ENCODE results near the gene TECPR1. TPM values are rescaled to one million over a fixed set of nuclear protein-coding genes. Genes with fewer than 3 reads are reported as not detected.
A peak's percentile ranks its signal among the peaks of the same experiment; 100 is the strongest.

The TECPR1 gene, protein sequence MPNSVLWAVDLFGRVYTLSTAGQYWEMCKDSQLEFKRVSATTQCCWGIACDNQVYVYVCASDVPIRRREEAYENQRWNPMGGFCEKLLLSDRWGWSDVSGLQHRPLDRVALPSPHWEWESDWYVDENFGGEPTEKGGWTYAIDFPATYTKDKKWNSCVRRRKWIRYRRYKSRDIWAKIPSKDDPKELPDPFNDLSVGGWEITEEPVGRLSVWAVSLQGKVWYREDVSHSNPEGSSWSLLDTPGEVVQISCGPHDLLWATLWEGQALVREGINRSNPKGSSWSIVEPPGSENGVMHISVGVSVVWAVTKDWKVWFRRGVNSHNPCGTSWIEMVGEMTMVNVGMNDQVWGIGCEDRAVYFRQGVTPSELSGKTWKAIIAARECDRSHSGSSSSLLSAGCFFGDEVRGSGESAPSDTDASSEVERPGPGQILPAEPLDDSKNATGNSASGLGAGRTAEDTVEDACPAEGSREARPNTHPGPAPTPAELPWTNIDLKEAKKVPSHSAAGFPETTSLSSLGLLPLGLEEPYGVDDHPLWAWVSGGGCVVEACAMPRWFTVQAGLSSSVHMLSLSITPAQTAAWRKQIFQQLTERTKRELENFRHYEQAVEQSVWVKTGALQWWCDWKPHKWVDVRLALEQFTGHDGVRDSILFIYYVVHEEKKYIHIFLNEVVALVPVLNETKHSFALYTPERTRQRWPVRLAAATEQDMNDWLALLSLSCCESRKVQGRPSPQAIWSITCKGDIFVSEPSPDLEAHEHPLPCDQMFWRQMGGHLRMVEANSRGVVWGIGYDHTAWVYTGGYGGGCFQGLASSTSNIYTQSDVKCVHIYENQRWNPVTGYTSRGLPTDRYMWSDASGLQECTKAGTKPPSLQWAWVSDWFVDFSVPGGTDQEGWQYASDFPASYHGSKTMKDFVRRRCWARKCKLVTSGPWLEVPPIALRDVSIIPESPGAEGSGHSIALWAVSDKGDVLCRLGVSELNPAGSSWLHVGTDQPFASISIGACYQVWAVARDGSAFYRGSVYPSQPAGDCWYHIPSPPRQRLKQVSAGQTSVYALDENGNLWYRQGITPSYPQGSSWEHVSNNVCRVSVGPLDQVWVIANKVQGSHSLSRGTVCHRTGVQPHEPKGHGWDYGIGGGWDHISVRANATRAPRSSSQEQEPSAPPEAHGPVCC
- total RNA-seq: 10 to 100 TPM; 33.8 to 74.1 (median 44.1) TPM

DNA sequence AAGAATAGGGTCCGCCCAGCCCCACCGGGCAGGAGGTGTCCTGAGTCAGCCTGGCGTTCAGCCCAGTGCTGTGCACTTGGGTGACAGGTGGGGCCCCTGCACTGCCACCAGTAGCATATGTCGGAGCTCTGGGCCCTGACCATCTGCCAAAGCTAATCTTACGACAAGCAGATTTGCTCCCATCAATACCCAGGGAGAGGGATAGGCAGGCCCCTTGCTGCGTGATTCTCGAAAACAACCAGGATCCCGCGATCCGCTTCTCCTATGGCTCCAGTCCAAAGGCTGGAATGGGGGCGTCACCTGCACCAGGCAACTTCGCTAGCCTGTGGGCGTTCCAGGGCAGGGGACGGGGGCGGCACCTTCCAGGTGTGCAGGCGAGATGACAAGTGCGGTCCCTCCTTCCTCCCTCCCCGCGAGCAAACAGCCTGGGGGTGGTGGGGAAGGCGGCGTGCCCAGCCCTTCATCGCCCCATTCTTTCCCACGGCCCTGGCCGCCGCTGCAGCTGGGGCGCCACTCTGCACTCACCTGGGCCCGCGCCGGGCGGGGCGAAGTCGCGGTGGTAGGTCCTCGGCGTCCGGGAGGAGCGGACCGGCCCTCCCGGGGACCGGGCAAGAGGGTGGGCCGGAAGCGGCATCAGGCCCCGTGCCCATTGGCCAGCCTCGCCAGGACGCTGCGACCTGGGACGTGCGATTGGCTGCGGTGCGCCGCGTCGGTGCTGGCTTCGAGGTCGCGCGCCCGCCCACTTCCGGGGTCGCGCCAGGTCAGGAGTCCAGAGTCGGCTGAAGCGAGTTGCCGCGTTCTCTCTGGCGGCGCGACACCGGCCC, at the start of gene TECPR1:
TECPR1 (minus strand) TSS at position 632 of the 824 bp plus-strand sequence. CDS start 6,086 bp downstream, outside the sequence.
- Histone ChIP-seq H3K27ac (peak within 1 kb of the TSS; percentile 84 to 94 (median 92)), H3K27me3 (no peaks in the 10 kb centered on the region), H3K36me3 (peaks cover 0 to 14% (median 0%) of the 10 kb centered on the region in 3 donors), H3K9me3 (no peaks in the 10 kb centered on the region), H3K4me1 (peaks cover 0 to 26% (median 10%) of the 10 kb centered on the region in 4 donors), H3K4me3 (peak within 1 kb of the TSS; percentile 82 to 93 (median 90))
- peak; percentile 93 to 98 (median 98) for DNase-seq
- TF ChIP-seq, protein P1, sequence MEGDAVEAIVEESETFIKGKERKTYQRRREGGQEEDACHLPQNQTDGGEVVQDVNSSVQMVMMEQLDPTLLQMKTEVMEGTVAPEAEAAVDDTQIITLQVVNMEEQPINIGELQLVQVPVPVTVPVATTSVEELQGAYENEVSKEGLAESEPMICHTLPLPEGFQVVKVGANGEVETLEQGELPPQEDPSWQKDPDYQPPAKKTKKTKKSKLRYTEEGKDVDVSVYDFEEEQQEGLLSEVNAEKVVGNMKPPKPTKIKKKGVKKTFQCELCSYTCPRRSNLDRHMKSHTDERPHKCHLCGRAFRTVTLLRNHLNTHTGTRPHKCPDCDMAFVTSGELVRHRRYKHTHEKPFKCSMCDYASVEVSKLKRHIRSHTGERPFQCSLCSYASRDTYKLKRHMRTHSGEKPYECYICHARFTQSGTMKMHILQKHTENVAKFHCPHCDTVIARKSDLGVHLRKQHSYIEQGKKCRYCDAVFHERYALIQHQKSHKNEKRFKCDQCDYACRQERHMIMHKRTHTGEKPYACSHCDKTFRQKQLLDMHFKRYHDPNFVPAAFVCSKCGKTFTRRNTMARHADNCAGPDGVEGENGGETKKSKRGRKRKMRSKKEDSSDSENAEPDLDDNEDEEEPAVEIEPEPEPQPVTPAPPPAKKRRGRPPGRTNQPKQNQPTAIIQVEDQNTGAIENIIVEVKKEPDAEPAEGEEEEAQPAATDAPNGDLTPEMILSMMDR (IDR thresholded peaks at IDR 0.05): peak in 1 of 6 experiments; percentile 23
- TF ChIP-seq POLR2A (IDR thresholded peaks at IDR 0.05): peak in 1 of 2 donors; percentile 62

DNA sequence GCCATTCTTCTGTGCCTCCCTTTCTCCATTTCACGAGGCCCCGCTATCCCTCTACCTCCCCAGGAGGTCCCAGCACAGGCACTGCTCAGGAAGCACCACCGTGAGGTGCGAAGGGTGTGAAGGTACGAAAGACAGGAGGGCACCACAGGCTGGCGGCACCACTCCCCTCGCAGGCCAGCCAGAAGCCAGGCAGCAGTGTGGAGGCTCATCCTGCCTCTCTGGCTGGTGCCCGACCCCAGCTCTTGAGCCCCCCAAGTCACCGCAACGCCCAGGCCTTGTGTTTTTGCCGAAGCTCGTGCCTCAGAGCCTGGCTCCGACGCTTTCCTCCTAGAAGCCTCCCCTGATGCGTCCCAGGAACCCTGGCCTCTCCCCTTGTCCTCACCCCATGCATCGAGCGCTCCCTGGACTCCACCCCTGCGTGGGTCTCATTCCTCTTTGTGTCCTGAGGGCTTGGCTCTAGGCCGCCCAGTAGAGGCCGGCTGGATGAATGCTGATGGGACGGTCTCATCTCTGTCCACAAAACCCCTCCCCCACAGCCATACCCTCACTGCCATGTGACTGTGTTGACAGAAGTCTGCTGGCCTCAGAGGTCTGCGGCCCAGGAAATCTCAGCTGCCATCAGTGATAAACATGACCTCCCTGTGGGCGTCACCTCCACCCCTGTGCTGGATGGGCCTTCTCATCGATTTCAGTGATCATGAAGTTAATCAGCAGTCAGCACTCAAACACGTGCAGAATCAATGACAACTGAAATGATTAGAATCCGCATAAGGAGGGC, 48.8 kb upstream of the TECPR1 start:
- no peak overlapping the region for H3K27ac ChIP-seq
- no peaks in the 10 kb centered on the region for H3K27me3 ChIP-seq
- peaks cover 0 to 35% (median 0%) of the 10 kb centered on the region in 3 donors for H3K36me3 ChIP-seq
- DNase-seq: no peak
- H3K4me3 ChIP-seq: no peak overlapping the region
- TF ChIP-seq, protein P1 (IDR thresholded peaks at IDR 0.05): no peak
- no peak for TF ChIP-seq POLR2A (IDR thresholded peaks at IDR 0.05)
- no peaks in the 10 kb centered on the region for H3K9me3 ChIP-seq
- no peaks in the 10 kb centered on the region for H3K4me1 ChIP-seq

DNA sequence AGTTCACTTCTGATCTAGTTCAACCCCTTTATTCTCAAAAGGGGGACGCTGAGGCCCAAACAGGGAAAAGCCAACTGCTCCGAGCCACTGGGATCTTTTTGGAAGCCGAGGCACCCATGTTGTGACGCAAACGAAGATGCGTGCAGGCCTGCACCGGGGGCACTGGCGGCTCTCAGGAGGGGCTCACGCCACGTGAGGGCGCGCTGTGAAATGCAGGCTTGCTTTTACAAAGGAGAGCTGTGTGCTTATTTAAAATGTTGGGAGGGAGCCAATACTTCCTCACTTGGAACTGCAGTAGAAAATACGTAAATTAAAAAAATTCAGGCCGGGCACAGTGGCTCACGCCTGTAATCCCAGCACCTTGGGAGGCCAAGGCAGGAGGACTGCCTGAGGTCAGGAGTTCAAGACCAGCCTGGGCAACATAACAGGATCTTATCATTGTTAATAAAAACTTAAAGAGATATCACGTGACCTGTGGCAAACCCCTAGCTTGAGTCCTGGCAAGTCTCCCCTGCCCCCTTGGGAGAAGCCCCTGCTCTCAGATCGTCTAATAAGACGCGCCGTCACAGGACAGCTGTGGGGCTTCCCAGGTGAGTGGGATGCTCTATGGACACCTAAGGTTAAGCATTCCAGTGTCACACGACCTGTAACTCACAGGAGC, 45.7 kb upstream of the TECPR1 start:
- no peaks in the 10 kb centered on the region for H3K4me1 ChIP-seq
- H3K9me3 ChIP-seq: no peaks in the 10 kb centered on the region
- H3K36me3 ChIP-seq: peaks cover 0 to 29% (median 0%) of the 10 kb centered on the region in 3 donors
- no peaks in the 10 kb centered on the region for H3K27me3 ChIP-seq
- no peak overlapping the region for H3K27ac ChIP-seq
- H3K4me3 ChIP-seq: no peak overlapping the region
- TF ChIP-seq, protein P1 (IDR thresholded peaks at IDR 0.05): no peak
- no peak for TF ChIP-seq POLR2A (IDR thresholded peaks at IDR 0.05)
- DNase-seq: no peak

- peaks cover 0 to 36% (median 0%) of the 10 kb centered on the region in 3 donors for H3K36me3 ChIP-seq
- H3K27me3 ChIP-seq: no peaks in the 10 kb centered on the region
- H3K9me3 ChIP-seq: no peaks in the 10 kb centered on the region
- H3K4me1 ChIP-seq: no peaks in the 10 kb centered on the region
- no peak overlapping the region for H3K27ac ChIP-seq
- TF ChIP-seq, protein P1 (IDR thresholded peaks at IDR 0.05): no peak
- no peak for TF ChIP-seq POLR2A (IDR thresholded peaks at IDR 0.05)
- no peak overlapping the region for H3K4me3 ChIP-seq
- no peak for DNase-seq
Observed at GRCh38 chr7:98296833-98297232, 44.8 kb upstream of the TECPR1 start.
